Esophagus mucosa (tissue), 1 donor: ENCODE measurements around the gene KDM1B. TPM values are rescaled to one million over a fixed set of nuclear protein-coding genes. Genes with fewer than 3 reads are reported as not detected.
"Not testable (repeated sequence)": the region's sequence is repeated elsewhere in the genome, so short reads cannot be mapped to it uniquely, and the experiment has no call there.

ENCODE experiments used
- ATAC-seq: fragments of 200-7000 bp; cut with Tn5 transposase; one replicate; pipeline ENCODE4 v1.9.1; 2020
- total RNA-seq: library from RNA; stranded (reverse); gene quantifications from one replicate; pipeline ENCODE4 v1.2.4, GENCODE V29; 2023
- donor health status: DM: yes; HTN: yes; CAD: no.

Gene KDM1B
- total RNA-seq, 1 donor from 2014 or later, result 20.8 TPM

DNA sequence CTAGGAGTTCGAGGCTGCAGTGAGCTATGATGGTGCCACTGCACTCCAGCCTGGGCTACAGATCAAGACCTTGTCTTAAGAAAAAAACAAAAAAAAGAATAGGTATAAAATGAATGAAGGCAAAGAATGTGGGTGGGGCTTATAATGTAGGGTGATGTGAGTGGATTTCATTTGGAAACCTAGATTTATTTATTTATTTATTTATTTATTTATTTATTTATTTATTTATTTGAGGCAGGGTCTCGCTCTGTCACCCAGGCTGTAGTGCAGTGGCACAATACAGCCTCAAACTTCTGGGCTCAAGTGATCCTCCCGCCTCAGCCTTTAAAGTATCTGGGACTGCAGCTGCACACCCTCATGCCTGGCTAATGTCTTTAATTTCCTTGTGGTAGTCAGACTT, 3.8 kb upstream of the KDM1B start:
- ATAC-seq, result not testable (repeated sequence)

DNA sequence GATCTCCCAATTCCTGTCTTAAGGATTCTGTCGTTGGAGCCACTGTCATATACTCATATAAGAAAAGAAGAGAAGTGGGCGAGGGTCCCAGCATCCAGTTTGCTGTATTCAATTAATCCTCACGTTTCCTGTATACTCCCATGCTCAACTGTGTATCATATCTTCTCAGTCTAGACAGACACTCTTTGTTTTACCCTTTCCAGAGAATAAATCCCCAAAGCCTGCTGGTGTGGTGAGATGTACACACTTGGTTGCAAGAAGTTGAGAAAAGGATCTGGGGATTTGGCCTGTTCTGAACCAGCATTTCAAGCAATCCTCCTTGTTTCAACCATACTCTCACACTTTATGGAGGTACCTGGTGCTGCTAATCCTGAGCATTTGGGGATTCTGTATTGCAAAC, 3.4 kb upstream of the KDM1B start:
- ATAC-seq, result no peak

GRCh38 chr6:18153311-18153703, 1.9 kb upstream of the KDM1B start:
- no peak for ATAC-seq

DNA sequence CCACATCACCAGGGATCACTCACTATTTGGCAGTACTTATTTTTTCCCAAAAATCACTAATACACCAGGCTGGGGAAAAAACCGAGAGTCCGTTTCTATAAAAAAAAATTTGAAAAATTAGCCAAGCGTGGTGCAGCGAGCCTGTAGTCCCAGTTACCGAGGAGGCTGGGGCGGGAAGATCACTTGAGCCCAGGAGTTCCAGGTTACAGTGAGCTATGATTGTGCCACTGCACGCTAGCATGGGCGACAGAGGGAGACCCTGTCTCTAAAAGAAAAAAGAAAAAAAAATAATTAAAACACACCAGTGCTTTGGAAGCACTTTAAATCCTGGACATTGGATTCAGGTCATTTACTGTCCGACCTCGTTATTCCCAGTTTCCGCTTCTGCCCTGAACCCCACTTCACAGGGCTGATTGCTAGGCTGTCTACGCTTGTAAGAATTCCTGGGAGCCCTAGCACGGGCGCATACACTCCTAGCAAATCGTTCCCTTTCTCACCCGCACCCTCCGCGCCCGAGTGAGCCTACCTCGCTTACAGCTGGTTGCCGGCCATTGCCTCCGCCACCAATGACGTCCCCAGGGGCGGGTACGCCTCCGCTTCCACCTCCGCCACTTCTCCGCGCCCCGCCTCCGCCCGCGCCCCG, 594 bp upstream of the KDM1B start, which contains the start of gene TPMT:
TPMT (minus strand) TSS at position 571 of the 643 bp plus-strand sequence. CDS start 5,950 bp downstream, outside the sequence.
- no peak for ATAC-seq

GRCh38 chr6:18155864-18156421, 721 bp downstream of the KDM1B start:
- ATAC-seq, result peak; percentile 78

- no peak for ATAC-seq
These were observed 5.7 kb downstream of the KDM1B start for GRCh38 chr6:18160911-18161310.

- ATAC-seq, result peak; percentile 76
These were observed 6.2 kb downstream of the KDM1B start for GRCh38 chr6:18161431-18161830.

GRCh38 chr6:18162401-18162800, 7.2 kb downstream of the KDM1B start:
- ATAC-seq, result no peak

DNA sequence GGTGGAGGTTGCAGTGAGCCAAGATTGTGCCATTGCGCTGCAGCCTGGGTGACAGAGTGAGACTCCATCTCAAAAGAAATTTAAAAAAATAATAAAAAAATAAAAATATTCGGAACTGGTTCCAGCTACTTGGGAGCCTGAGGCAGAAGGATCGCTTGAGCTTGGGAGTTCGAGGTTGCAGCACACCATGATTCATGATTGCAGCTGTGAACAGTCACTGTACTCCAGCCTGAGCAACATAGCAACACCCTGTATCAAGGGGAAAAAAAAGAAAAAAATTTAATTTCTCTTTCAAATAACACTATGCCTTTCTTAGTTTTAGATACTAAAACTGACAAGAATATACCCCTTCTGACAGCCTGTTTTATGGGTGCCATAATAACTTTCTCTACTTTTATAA, 10.5 kb downstream of the KDM1B start:
- no peak for ATAC-seq

DNA sequence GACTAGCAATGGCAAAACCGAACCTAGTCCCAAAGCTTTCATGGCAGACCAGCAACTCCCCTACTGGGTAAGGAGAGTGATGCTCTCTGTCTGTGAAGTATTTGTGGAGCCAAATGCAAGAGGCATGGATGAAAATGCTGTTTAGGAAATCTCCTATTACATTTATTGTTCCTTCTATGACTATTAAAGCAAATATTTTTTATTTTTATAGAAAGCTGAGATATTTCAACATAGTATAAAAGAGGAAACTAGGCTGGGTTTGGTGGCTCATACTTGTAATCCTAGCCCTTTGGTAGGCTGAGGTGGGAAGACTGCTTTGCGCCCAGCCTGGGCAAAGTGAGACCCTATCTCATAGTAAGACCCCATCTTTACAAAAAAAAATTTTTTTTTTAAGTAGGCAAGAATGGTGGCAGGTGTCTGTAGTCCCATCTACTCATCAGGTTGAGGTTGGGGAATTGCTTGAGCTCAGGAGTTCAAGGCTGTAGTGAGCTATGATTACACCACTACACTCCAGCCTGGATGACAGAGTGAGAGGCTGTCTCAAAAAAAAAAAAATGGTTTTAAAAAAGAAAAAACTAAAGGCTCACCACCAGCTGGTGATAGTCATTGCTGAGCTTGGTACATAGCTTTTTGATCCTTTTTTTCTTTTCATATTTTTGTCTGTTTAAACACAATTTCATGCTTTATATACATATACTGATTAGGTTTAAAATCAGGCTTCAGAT, 11.3 kb downstream of the KDM1B start:
- no peak for ATAC-seq

DNA sequence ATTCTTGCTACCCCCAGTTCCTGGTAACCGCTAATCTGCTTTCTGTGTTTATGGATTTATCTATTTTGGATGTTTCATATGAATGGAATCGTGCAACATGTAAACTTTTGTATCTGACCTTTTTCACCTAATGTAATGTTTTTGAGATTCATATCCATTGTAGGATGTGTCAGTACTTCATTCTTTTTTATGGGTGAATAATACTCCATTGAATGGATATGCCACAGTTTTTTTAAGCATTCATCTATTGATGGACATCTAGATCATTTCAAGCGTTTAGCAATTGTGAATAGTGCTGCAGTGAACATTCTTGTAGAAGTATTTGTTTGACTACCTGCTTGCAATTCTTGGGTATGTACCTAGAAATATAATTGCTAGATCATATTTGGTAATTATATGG, 13.0 kb downstream of the KDM1B start:
- no peak for ATAC-seq

DNA sequence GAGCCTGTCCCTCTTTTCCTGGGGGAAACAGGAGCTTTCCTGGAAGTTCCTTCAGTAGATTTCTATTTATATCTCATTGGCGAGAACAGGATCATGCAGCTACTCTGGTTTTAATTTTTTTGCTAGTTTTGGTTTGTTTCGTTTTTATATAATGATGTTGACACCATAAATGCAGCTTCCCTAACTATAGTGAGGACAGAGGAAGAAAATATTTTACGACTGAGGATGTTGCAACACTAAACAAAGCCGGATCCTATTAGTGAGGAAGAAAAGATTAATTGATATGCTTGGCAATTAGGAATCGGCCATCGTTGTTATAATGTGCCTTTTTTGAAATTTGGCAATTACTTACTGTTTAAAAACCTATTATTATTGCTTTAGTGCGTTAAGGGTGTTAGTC, 16.6 kb downstream of the KDM1B start:
- ATAC-seq, result no peak

DNA sequence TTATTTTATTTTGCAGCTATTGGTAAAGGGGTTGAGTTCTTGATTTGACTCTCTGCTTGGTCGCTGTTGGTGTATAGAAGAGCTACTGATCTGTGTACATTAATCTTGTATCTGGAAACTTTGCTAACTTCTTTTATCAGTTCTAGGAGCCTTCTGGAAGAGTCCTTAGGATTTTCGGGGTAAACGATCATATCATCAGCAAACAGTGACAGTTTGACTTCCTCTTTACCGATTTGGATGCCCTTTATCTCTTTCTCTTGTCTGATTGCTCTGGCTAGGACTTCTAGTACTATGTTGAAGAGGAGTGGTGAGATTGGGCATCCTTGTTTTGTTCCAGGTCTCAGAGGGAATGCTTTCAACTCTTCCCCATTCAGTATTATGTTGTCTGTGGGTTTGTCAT, 21.0 kb downstream of the KDM1B start:
- not testable (repeated sequence) for ATAC-seq

DNA sequence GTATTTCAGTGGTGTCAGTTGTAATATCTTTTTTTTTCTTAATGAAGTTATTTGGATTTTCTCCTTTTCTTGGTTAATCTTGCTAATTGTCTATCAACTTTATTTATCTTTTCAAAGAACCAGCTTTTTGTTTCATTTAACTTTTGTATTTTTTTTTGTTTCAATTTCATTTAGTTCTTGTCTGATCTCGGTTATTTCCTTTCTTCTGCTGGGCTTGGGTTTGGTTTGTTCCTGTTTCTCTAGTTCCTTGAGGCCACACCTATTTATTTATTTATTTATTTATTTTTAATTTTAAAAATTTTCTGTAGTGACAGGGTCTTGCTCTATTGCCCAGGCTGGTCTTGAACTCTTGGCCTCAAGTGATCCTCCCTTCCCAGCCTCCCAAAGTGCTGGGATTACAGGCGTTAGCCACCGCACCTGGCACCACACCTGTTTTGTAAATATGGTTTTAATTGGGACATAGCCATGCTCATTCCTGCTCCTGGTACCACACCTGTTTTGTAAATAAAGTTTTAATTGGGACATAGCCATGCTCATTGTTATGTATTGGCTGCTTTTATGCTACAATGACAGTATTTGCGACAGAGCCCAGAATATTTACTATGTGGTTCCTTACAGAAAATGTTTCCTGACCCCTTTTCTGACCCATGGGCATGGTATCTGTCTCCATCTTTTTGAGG, 22.2 kb downstream of the KDM1B start:
- no peak for ATAC-seq

- no peak for ATAC-seq
These were observed 23.9 kb downstream of the KDM1B start for GRCh38 chr6:18178960-18179615.

DNA sequence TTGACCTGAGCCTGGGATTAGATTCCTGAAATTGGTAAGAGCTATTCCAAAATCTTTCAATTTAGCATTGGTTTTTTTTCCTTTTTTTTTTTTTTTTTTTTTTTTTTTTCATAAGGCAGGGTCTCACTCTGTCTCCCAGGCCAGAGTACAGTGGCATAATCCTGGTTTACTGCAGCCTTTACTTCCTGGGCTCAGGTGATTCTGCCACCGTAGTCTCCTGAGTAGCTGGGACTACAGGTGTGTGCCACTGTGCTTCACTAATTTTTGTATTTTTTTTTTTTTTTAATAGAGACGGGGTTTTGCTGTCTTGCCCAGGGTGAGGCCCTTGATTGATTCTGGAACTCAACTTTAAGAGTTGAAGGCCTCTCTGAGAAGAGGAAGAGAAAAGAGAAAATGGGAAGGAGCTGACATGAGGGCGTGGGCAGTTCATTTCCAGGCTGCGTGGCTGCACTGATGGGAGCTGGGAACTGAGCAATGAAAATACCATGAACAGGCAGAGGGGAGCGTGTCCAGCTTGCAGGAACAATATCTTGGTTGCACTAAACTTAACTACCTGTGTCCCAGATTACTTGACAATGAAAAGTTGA, 24.6 kb downstream of the KDM1B start:
- ATAC-seq, result no peak

- no peak for ATAC-seq
These were observed 27.3 kb downstream of the KDM1B start for GRCh38 chr6:18182568-18182967.

GRCh38 chr6:18183766-18184165, 28.5 kb downstream of the KDM1B start:
- ATAC-seq, result no peak

- no peak for ATAC-seq
These were observed 30.4 kb downstream of the KDM1B start for GRCh38 chr6:18185624-18186023.

DNA sequence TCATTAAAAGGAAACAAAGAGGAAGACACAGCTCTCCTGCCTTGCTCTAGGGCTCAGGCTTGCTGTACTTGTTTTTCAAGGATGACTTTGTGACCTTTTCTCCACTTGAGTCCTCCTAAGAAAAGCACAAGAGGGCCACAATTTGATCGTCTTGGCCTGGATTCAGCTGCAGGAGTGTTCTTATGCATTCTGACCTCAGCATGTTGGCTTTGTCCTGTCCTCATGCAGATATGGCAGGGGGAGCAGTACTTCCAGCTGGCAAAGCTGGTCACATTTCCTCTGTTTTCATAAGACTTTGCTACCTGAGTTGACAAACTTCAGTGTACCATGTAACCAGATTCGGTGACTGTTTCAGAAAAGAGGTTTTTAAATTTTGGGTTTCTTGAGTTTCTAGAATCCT, 30.8 kb downstream of the KDM1B start:
- ATAC-seq, result peak; percentile 31

- ATAC-seq, result no peak
These were observed 31.5 kb downstream of the KDM1B start for GRCh38 chr6:18186540-18187250.

- no peak for ATAC-seq
These were observed 32.5 kb downstream of the KDM1B start for GRCh38 chr6:18187701-18188100.
